B cell (primary cell): Measurements from ENCODE around the gene SSU72. TPM values are rescaled to one million over a fixed set of nuclear protein-coding genes. Genes with fewer than 3 reads are reported as not detected.
A peak's percentile ranks its signal among the peaks of the same experiment; 100 is the strongest.

Source experiments
- ATAC-seq: fragments of 200-7000 bp; cut with Tn5 transposase; one replicate; pipeline ENCODE4 v1.10.0; 2021; ENCODE audit warnings: low read depth, mild to moderate bottlenecking, moderate number of reproducible peaks, moderate library complexity
- CTCF ChIA-PET: fragments of 350-600 bp; sonication (Branson Sonifier 250); formaldehyde crosslinking; loops from one replicate; lab custom pipeline; 2021; ENCODE audit warnings: antibody characterized with exemption, inconsistent platforms; lab: Charles Lee
- POLR2A ChIA-PET: fragments of 350-600 bp; sonication (Branson Sonifier 250); formaldehyde crosslinking; loops from one replicate; lab custom pipeline; 2021; ENCODE audit warnings: antibody characterized with exemption; lab: Charles Lee
- DNase-seq: peaks from one replicate; pipeline ENCODE4 v3.0.0; 2013
- H2AFZ ChIP-seq: 2 replicates; pipeline ENCODE4 v1.6.1; 2012; ENCODE audit warnings: mild to moderate bottlenecking, low read depth, low read length; ENCODE audit not compliant: insufficient read depth, poor library complexity, severe bottlenecking
- H3K27ac ChIP-seq, 2 donors: 1 replicate in 1 of 2; 2 replicates in 1 of 2; pipeline ENCODE4 v1.5.1; 2012 to 2013; ENCODE audit warnings: low read length in 2 of 2, mild to moderate bottlenecking in 2 of 2, moderate library complexity in 1 of 2
- H3K27me3 ChIP-seq, 4 experiments: fragments of 200-600 bp in 1 of 4; sonication (generic) in 1 of 4; replicated peaks in 1 of 4; 1 replicate in 2 of 4; 2 replicates in 2 of 4; pipeline versions ENCODE4 v1.6.1 to v1.7.0; 2013 to 2016; ENCODE audit warnings: low read length in 3 of 4, mild to moderate bottlenecking in 2 of 4, mixed read lengths in 1 of 4, moderate library complexity in 1 of 4; ENCODE audit not compliant: insufficient read depth in 4 of 4, control insufficient read depth in 3 of 4; ENCODE audit errors: control extremely low read depth in 1 of 4
- H3K36me3 ChIP-seq, 2 experiments: replicated peaks in 1 of 2; 1 replicate in 1 of 2; 2 replicates in 1 of 2; pipeline versions ENCODE4 v1.6.1 to v1.7.1; 2013; ENCODE audit warnings: low read length in 1 of 2; ENCODE audit not compliant: insufficient read depth in 2 of 2, control insufficient read depth in 1 of 2; ENCODE audit errors: control extremely low read depth in 1 of 2, extremely low read depth in 1 of 2
- H3K4me1 ChIP-seq, 2 donors: fragments of 200-600 bp in 1 of 2; sonication (generic) in 1 of 2; 1 replicate in 1 of 2; 2 replicates in 1 of 2; pipeline versions ENCODE4 v1.5.1 to v1.6.1; 2013 to 2017; ENCODE audit warnings: low read length in 2 of 2; ENCODE audit not compliant: control insufficient read depth in 2 of 2, insufficient read depth in 2 of 2
- H3K4me2 ChIP-seq: replicated peaks from 2 replicates; pipeline ENCODE3; 2012; ENCODE audit warnings: mild to moderate bottlenecking, low read depth, low read length; ENCODE audit not compliant: poor library complexity, severe bottlenecking
- H3K4me3 ChIP-seq, 5 experiments: fragments of 200-600 bp in 1 of 5; sonication (generic) in 1 of 5; 1 replicate in 3 of 5; 2 replicates in 2 of 5; pipeline versions ENCODE4 v1.5.1 to v1.7.0; 2011 to 2016; ENCODE audit warnings: low read length in 4 of 5, mild to moderate bottlenecking in 4 of 5, low read depth in 2 of 5, control low read depth in 1 of 5, moderate library complexity in 1 of 5; ENCODE audit not compliant: insufficient read depth in 1 of 5; ENCODE audit errors: control extremely low read depth in 1 of 5, extremely low read depth in 1 of 5
- H3K79me2 ChIP-seq: fragments of 200-600 bp; sonication (generic); one replicate; pipeline ENCODE4 v1.6.0; 2016; ENCODE audit warnings: low read length; ENCODE audit not compliant: control insufficient read depth, insufficient read depth
- H3K9ac ChIP-seq: fragments of 200-600 bp; sonication (generic); 2 replicates; pipeline ENCODE4 v1.6.1; 2017; ENCODE audit warnings: mild to moderate bottlenecking, low read length, moderate library complexity
- H3K9me3 ChIP-seq, 3 donors: one replicate each; pipeline versions ENCODE4 v1.6.1 to v1.7.1; 2013; ENCODE audit warnings: low read length in 2 of 3; ENCODE audit not compliant: control insufficient read depth in 2 of 3, insufficient read depth in 1 of 3; ENCODE audit errors: control extremely low read depth in 1 of 3
- H4K20me1 ChIP-seq: 2 replicates; pipeline ENCODE4 v1.6.0; 2012; ENCODE audit warnings: mild to moderate bottlenecking, low read length; ENCODE audit not compliant: insufficient read depth, control insufficient read depth, poor library complexity, severe bottlenecking
- H3K27ac Mint-ChIP-seq: one replicate; pipeline ENCODE4 v1.8.0; 2021; ENCODE audit warnings: mixed read lengths
- H3K27me3 Mint-ChIP-seq: one replicate; pipeline ENCODE4 v1.8.0; 2021; ENCODE audit warnings: mixed read lengths
- H3K4me1 Mint-ChIP-seq: one replicate; pipeline ENCODE4 v1.8.0; 2021; ENCODE audit warnings: mixed read lengths
- H3K4me3 Mint-ChIP-seq: one replicate; pipeline ENCODE4 v1.8.0; 2021; ENCODE audit warnings: mixed read lengths
- H3K9me3 Mint-ChIP-seq: one replicate; pipeline ENCODE4 v1.8.0; 2022; ENCODE audit warnings: mixed read lengths; ENCODE audit not compliant: insufficient read depth
- CTCF ChIP-seq: fragments of 200-600 bp; IDR thresholded peaks from one replicate; pipeline ENCODE4 v1.8.0; 2022; ENCODE audit warnings: antibody characterized with exemption, mild to moderate bottlenecking
- EZH2 ChIP-seq: IDR thresholded peaks from 2 replicates; pipeline ENCODE4 v1.6.1; 2012; ENCODE audit warnings: borderline replicate concordance, low read depth, mild to moderate bottlenecking, moderate library complexity, low read length; ENCODE audit not compliant: insufficient read depth, poor library complexity, severe bottlenecking
- WGBS: methylation state at CpG from one replicate; pipeline ENCODE4 v1.1.5; 2013; ENCODE audit warnings: missing lambda C conversion rate; ENCODE audit not compliant: insufficient coverage; 5-methylcytosine and 5-hydroxymethylcytosine counted together
- intact Hi-C: fragments of 100-400 bp; cut with micrococcal nuclease; formaldehyde crosslinking; loops from one replicate; pipeline ENCODE4 v1.10.0; 2022
- polyA plus RNA-seq: library from polyadenylated mRNA; depleted of rRNA; stranded (reverse); fragments of >200 nt; gene quantifications from 2 replicates; pipeline ENCODE4 v1.2.3, GENCODE V29; 2012
- total RNA-seq, 2 donors: library from RNA; stranded (reverse); fragments of 120-200 nt in 1 of 2; gene quantifications; 1 replicate in 1 of 2; 2 replicates in 1 of 2; pipeline versions ENCODE4 v1.2.3 to v1.2.4, GENCODE V29; 2013 to 2022

SSU72 gene
- total and polyA plus RNA-seq, 2 donors (not counting 1 experiment from before 2014, with no cell fraction given), result 86.8 to 112 TPM

GRCh38 chr1:1540818-1541628 is 33.6 kb downstream of the SSU72 start:
- POLR2A ChIA-PET, result interaction anchor here (0.5 to 0.7 kb wide), 2 partner anchors 12 to 152 kb away, joined by 3 read pairs; no protein-coding TSS in a partner anchor
- Histone ChIP-seq H3K4me2 (peak overlapping the region; percentile 84), H2AFZ (no peak overlapping the region), H4K20me1 (peaks cover 27% of the 10 kb centered on the region), H3K27ac (no peak overlapping the region), H3K27me3 (peaks cover 0 to 7% (median 1%) of the 10 kb centered on the region in 4 experiments), H3K9me3 (no peaks in the 10 kb centered on the region), H3K79me2 (peaks cover 43% of the 10 kb centered on the region), H3K36me3 (peaks cover 0 to 20% of the 10 kb centered on the region in 2 experiments), H3K9ac (no peak overlapping the region), H3K4me1 (peaks cover 6 to 11% of the 10 kb centered on the region in 2 donors), H3K4me3 (peak overlapping the region in 3 of 5 experiments; percentile 20 to 29 (median 29))
- Mint-ChIP-seq H3K27ac (no peak overlapping the region), H3K9me3 (no peaks in the 10 kb centered on the region), H3K4me3 (peak overlapping the region; percentile 66), H3K27me3 (peaks cover 3% of the 10 kb centered on the region), H3K4me1 (peaks cover 7% of the 10 kb centered on the region)
- TF ChIP-seq EZH2 (no peak), CTCF (no peak)
- no peak for ATAC-seq
- intact Hi-C loops, result no loop called here
- no peak for DNase-seq
- 80% methylated on average over 53 of the region's 53 CpGs for WGBS
- CTCF ChIA-PET, result no interaction called here
